H1 (cell line): Measurements from ENCODE around the gene PRKAR1B. TPM values are rescaled to one million over a fixed set of nuclear protein-coding genes. Genes with fewer than 3 reads are reported as not detected.

ENCODE experiments used
- CTCF ChIA-PET: fragments of 300-600 bp; sonication (Branson Sonifier 250); formaldehyde crosslinking; loops from one replicate; lab custom pipeline; 2021; ENCODE audit not compliant: partially characterized antibody; lab: Charles Lee
- POLR2A ChIA-PET: fragments of 300-600 bp; sonication (Branson Sonifier 250); formaldehyde crosslinking; loops from one replicate; lab custom pipeline; 2021; ENCODE audit warnings: inconsistent platforms; ENCODE audit not compliant: partially characterized antibody; lab: Charles Lee
- DNase-seq, 2 experiments: peaks; one replicate each; pipeline versions ENCODE4 v3.0.0 to v3.0.0-alpha.2; 2010 to 2022; ENCODE audit warnings: low spot score in 2 of 2, low read depth in 1 of 2, mixed read lengths in 1 of 2
- FAIRE-seq: peaks from 2 replicates; lab custom pipeline; 2011; peaks lifted over from hg19 to GRCh38; lab: Jason Lieb, UNC
- H2AFZ ChIP-seq: 2 replicates; pipeline ENCODE4 v1.8.1; 2012; ENCODE audit warnings: low read length, inconsistent platforms
- H2AK5ac ChIP-seq: 2 replicates; pipeline ENCODE4 v1.6.1; 2013; ENCODE audit warnings: low read depth, low read length
- H2BK120ac ChIP-seq: replicated peaks from 2 replicates; pipeline ENCODE3; 2013; ENCODE audit warnings: low read depth, low read length, inconsistent platforms
- H2BK12ac ChIP-seq: 2 replicates; pipeline ENCODE4 v1.6.1; 2013; ENCODE audit warnings: low read depth, low read length
- H2BK15ac ChIP-seq: 2 replicates; pipeline ENCODE4 v1.6.1; 2013; ENCODE audit warnings: low read length
- H2BK20ac ChIP-seq: 2 replicates; pipeline ENCODE4 v1.6.1; 2013; ENCODE audit warnings: low read length
- H2BK5ac ChIP-seq: 2 replicates; pipeline ENCODE4 v1.6.1; 2013; ENCODE audit warnings: low read depth, low read length
- H3K14ac ChIP-seq: 2 replicates; pipeline ENCODE4 v1.6.1; 2013; ENCODE audit warnings: inconsistent platforms; ENCODE audit not compliant: insufficient read length
- H3K18ac ChIP-seq: 2 replicates; pipeline ENCODE4 v1.6.1; 2013; ENCODE audit warnings: low read length; ENCODE audit errors: extremely low read depth
- H3K23ac ChIP-seq: 2 replicates; pipeline ENCODE4 v1.6.1; 2013; ENCODE audit warnings: inconsistent platforms; ENCODE audit not compliant: insufficient read length
- H3K23me2 ChIP-seq: 2 replicates; pipeline ENCODE4 v1.6.1; 2013; ENCODE audit warnings: low read depth, low read length
- H3K27ac ChIP-seq: 2 replicates; pipeline ENCODE4 v1.6.1; 2011; ENCODE audit warnings: low read depth, low read length, inconsistent platforms
- H3K27me3 ChIP-seq, 4 experiments: replicated peaks in 1 of 4; 1 replicate in 1 of 4; 2 replicates in 3 of 4; pipeline versions ENCODE4 v1.6.1 to v1.8.1; 2011 to 2013; ENCODE audit warnings: low read length in 3 of 4, mild to moderate bottlenecking in 3 of 4, inconsistent platforms in 2 of 4, mixed read lengths in 2 of 4, moderate library complexity in 1 of 4; ENCODE audit not compliant: control insufficient read depth in 3 of 4, insufficient read depth in 3 of 4; ENCODE audit errors: extremely low read depth in 1 of 4
- H3K36me3 ChIP-seq, 4 experiments: 2 replicates each; pipeline versions ENCODE4 v1.6.1 to v1.8.1; 2011 to 2013; ENCODE audit warnings: mild to moderate bottlenecking in 4 of 4, low read length in 3 of 4, moderate library complexity in 2 of 4, control low read depth in 1 of 4, inconsistent platforms in 1 of 4; ENCODE audit not compliant: insufficient read depth in 4 of 4, control insufficient read depth in 2 of 4
- H3K4ac ChIP-seq: replicated peaks from 2 replicates; pipeline ENCODE3; 2013; ENCODE audit warnings: low read length, low read depth, mixed read lengths, inconsistent platforms; ENCODE audit not compliant: insufficient read length
- H3K4me1 ChIP-seq, 4 experiments: replicated peaks in 1 of 4; 1 replicate in 1 of 4; 2 replicates in 3 of 4; pipeline versions ENCODE4 v1.6.1 to v1.8.1; 2011 to 2013; ENCODE audit warnings: low read length in 3 of 4, inconsistent platforms in 2 of 4, mixed read lengths in 1 of 4; ENCODE audit not compliant: insufficient read depth in 4 of 4, control insufficient read depth in 3 of 4
- H3K4me2 ChIP-seq, 2 experiments: 2 replicates each; pipeline versions ENCODE4 v1.6.1 to v1.8.1; 2011 to 2013; ENCODE audit warnings: low read depth in 2 of 2, low read length in 2 of 2, control low read depth in 1 of 2, inconsistent platforms in 1 of 2, mild to moderate bottlenecking in 1 of 2; ENCODE audit not compliant: insufficient read depth in 1 of 2
- H3K4me3 ChIP-seq, 4 experiments: fragments of 200-600, 300-600 bp in 1 of 4; sonication (generic), shearing (Covaris generic), sonication (Bioruptor Twin) in 1 of 4; 2 replicates each; pipeline versions ENCODE4 v1.5.1 to v1.8.1; 2011 to 2016; ENCODE audit warnings: low read length in 4 of 4, low read depth in 3 of 4, control low read depth in 2 of 4, inconsistent platforms in 2 of 4, mild to moderate bottlenecking in 2 of 4, mixed read lengths in 1 of 4, moderate library complexity in 1 of 4; ENCODE audit not compliant: insufficient read depth in 2 of 4; ENCODE audit errors: extremely low read depth in 1 of 4
- H3K56ac ChIP-seq: replicated peaks from 2 replicates; pipeline ENCODE3; 2013; ENCODE audit warnings: low read depth, mild to moderate bottlenecking, mixed read lengths, low read length, inconsistent platforms; ENCODE audit not compliant: insufficient read length
- H3K79me1 ChIP-seq: 2 replicates; pipeline ENCODE4 v1.6.1; 2013; ENCODE audit warnings: low read depth, low read length, control low read depth
- H3K79me2 ChIP-seq, 2 experiments: 2 replicates each; pipeline versions ENCODE4 v1.6.1 to v1.8.1; 2012 to 2013; ENCODE audit warnings: low read length in 2 of 2, mild to moderate bottlenecking in 2 of 2, inconsistent platforms in 1 of 2; ENCODE audit not compliant: insufficient read depth in 2 of 2, control insufficient read depth in 1 of 2
- H3K9ac ChIP-seq, 4 experiments: replicated peaks in 1 of 4; 1 replicate in 1 of 4; 2 replicates in 3 of 4; pipeline versions ENCODE4 v1.6.1 to v1.8.1; 2011 to 2013; ENCODE audit warnings: low read depth in 3 of 4, low read length in 3 of 4, control low read depth in 2 of 4, mild to moderate bottlenecking in 2 of 4, moderate library complexity in 2 of 4, inconsistent platforms in 1 of 4; ENCODE audit errors: extremely low read depth in 1 of 4
- H3K9me3 ChIP-seq, 2 experiments: 2 replicates each; pipeline versions ENCODE4 v1.6.1 to v1.8.1; 2012 to 2013; ENCODE audit warnings: mild to moderate bottlenecking in 2 of 2, moderate library complexity in 2 of 2, control low read depth in 1 of 2, inconsistent platforms in 1 of 2, low read depth in 1 of 2, low read length in 1 of 2, mixed read lengths in 1 of 2; ENCODE audit not compliant: insufficient read depth in 2 of 2
- H4K20me1 ChIP-seq, 2 experiments: replicated peaks in 1 of 2; 2 replicates each; pipeline versions ENCODE3 to v1.8.1; 2011 to 2013; ENCODE audit warnings: inconsistent platforms in 2 of 2, low read length in 2 of 2, mild to moderate bottlenecking in 1 of 2; ENCODE audit not compliant: insufficient read depth in 2 of 2, control insufficient read depth in 1 of 2
- H4K5ac ChIP-seq: 2 replicates; pipeline ENCODE4 v1.6.1; 2013; ENCODE audit warnings: low read length, low read depth, mixed read lengths, inconsistent platforms; ENCODE audit not compliant: insufficient read length
- H4K8ac ChIP-seq: 2 replicates; pipeline ENCODE4 v1.8.0; 2013; ENCODE audit warnings: mild to moderate bottlenecking, moderate library complexity, low read length, inconsistent platforms; ENCODE audit not compliant: insufficient read depth; ENCODE audit errors: extremely low read depth
- H4K91ac ChIP-seq: replicated peaks from 2 replicates; pipeline ENCODE3; 2013; ENCODE audit warnings: low read length, mixed read lengths, inconsistent platforms; ENCODE audit not compliant: insufficient read length
- ASH2L ChIP-seq: fragments of 200-600, 300-600 bp; sonication (generic); IDR thresholded peaks from one replicate; pipeline ENCODE4 v1.7.1; 2017; ENCODE audit warnings: low read length
- CEBPB ChIP-seq: IDR thresholded peaks from 2 replicates; pipeline ENCODE4 v1.6.1; 2012; ENCODE audit warnings: low read depth, low read length
- CTCF ChIP-seq, 3 experiments: IDR thresholded peaks; 1 replicate in 2 of 3; 2 replicates in 1 of 3; pipeline versions ENCODE4 v1.5.1 to v1.6.1; 2011; ENCODE audit warnings: low read length in 3 of 3, mild to moderate bottlenecking in 3 of 3, inconsistent platforms in 2 of 3, low read depth in 1 of 3, moderate library complexity in 1 of 3; ENCODE audit not compliant: insufficient read depth in 1 of 3; ENCODE audit errors: control extremely low read depth in 1 of 3
- EZH2 ChIP-seq: fragments of 200-600 bp; sonication (generic); IDR thresholded peaks from 2 replicates; pipeline ENCODE4 v1.7.1; 2012; ENCODE audit warnings: low read depth, mild to moderate bottlenecking, moderate library complexity, low read length, inconsistent platforms; ENCODE audit not compliant: severe bottlenecking
- HDAC6 ChIP-seq: IDR thresholded peaks from one replicate; pipeline ENCODE4 v1.7.1; 2012; ENCODE audit warnings: low read depth, mild to moderate bottlenecking, inconsistent platforms, low read length, moderate library complexity
- MAX ChIP-seq: IDR thresholded peaks from 2 replicates; pipeline ENCODE4 v1.6.1; 2012; ENCODE audit warnings: inconsistent platforms
- SP1 ChIP-seq: IDR thresholded peaks from 2 replicates; pipeline ENCODE4 v1.6.1; 2011; ENCODE audit warnings: low read depth, low read length
- SP2 ChIP-seq: IDR thresholded peaks from 2 replicates; pipeline ENCODE4 v1.6.1; 2012; ENCODE audit warnings: mild to moderate bottlenecking, low read length, inconsistent platforms
- YY1 ChIP-seq: IDR thresholded peaks from 2 replicates; pipeline ENCODE4 v1.6.1; 2011; ENCODE audit warnings: low read depth, mild to moderate bottlenecking, low read length
- WGBS, 2 experiments: shearing (Covaris generic) in 1 of 2; methylation state at CpG; one replicate each; pipeline versions ENCODE4 v1.1.6 to v1.1.7; 2013 to 2015; ENCODE audit warnings: low lambda C conversion rate in 2 of 2, mixed read lengths in 2 of 2, inconsistent platforms in 1 of 2, low coverage in 1 of 2, missing lambda C conversion rate in 1 of 2; ENCODE audit not compliant: insufficient replicate concordance in 2 of 2, insufficient coverage in 1 of 2, insufficient read length in 1 of 2; ENCODE audit errors: extremely low coverage in 1 of 2, missing lambda C conversion rate in 1 of 2; 5-methylcytosine and 5-hydroxymethylcytosine counted together
- polyA plus RNA-seq, 7 experiments: library from polyadenylated mRNA; depleted of rRNA in 3 of 7; stranded (reverse) in 5 of 7; unstranded in 2 of 7; fragments of >200 nt in 5 of 7; fragments of 200-250 nt in 2 of 7; gene quantifications; 1 replicate in 5 of 7; 2 replicates in 1 of 7; 4 replicates in 1 of 7; pipeline versions ENCODE4 v1.2.1 to v1.2.3, GENCODE V29; 2011 to 2013; ENCODE audit warnings: missing spikeins in 2 of 7, mixed read lengths in 2 of 7
- total RNA-seq: library from RNA; stranded (reverse); fragmentation: NEBNext Ultra II Directional; extraction: Animal tissue kit (Norgen Biotek cat#: 25700); gene quantifications from 2 replicates; pipeline ENCODE4 v1.2.1, GENCODE V29; 2021

Gene PRKAR1B
- total and polyA plus RNA-seq, 2 of the 8 experiments (the other 6 are each of a cell fraction or from before 2014, with no cell fraction given): 12.3 to 55.7 TPM

- Histone ChIP-seq H4K20me1 (no peaks in the 10 kb centered on the region), H3K56ac (no peak overlapping the region), H3K9ac (no peak overlapping the region), H2BK15ac (no peak overlapping the region), H4K8ac (no peak overlapping the region), H2BK5ac (no peak overlapping the region), H4K91ac (no peak overlapping the region), H3K18ac (no peak overlapping the region), H3K23ac (no peak overlapping the region), H3K14ac (no peak overlapping the region), H3K4ac (no peak overlapping the region), H2BK120ac (no peak overlapping the region), H2BK12ac (no peak overlapping the region), H2AK5ac (no peak overlapping the region), H3K79me2 (peaks cover 0 to 2% of the 10 kb centered on the region in 2 experiments; a peak in 1 of 4 replicates), H3K36me3 (peaks cover 0 to 3% (median 0%) of the 10 kb centered on the region in 4 experiments; a peak in 1 of 8 replicates), H4K5ac (no peak overlapping the region), H3K27me3 (no peaks in the 10 kb centered on the region), H3K27ac (no peak overlapping the region), H2AFZ (no peak overlapping the region), H3K4me2 (no peak overlapping the region), H3K23me2 (no peaks in the 10 kb centered on the region), H2BK20ac (no peak overlapping the region), H3K79me1 (no peaks in the 10 kb centered on the region), H3K4me1 (peaks cover 0 to 7% (median 4%) of the 10 kb centered on the region in 4 experiments; a peak in 5 of 7 replicates), H3K4me3 (no peak overlapping the region), H3K9me3 (peaks cover 0 to 16% of the 10 kb centered on the region in 2 experiments; a peak in 3 of 4 replicates)
- DNase-seq (no peak), FAIRE-seq (no peak)
- POLR2A ChIA-PET: no interaction called here
- TF ChIP-seq ASH2L: no peak
- TF ChIP-seq MAX: no peak
- no peak for TF ChIP-seq EZH2
- no peak for TF ChIP-seq CTCF (IDR thresholded peaks at IDR 0.05; ENCODE audit: control extremely low read depth in 1 of 3, insufficient read depth in 1 of 3, low read depth in 1 of 3, low read length in 3 of 3)
- no peak for TF ChIP-seq YY1
- no peak for TF ChIP-seq HDAC6
- no peak for TF ChIP-seq SP1
- no peak for TF ChIP-seq CEBPB
- no peak for TF ChIP-seq SP2
- WGBS, 2 experiments: 91% methylated on average over 8 of the region's 8 CpGs; no CpG with 5 or more reads in 1 of the 2 experiments
- CTCF ChIA-PET: no interaction called here
Observed at GRCh38 chr7:623464-623863, 103.6 kb downstream of the PRKAR1B start.
